Activated CD8-positive, alpha-beta T cell treated with anti-CD3 and anti-CD28 coated beads for 36 hours (primary cell): ENCODE measurements around the gene IP6K3. TPM values are rescaled to one million over a fixed set of nuclear protein-coding genes. Genes with fewer than 3 reads are reported as not detected.

Source experiments
- ATAC-seq: fragments of 200-7000 bp; cut with Tn5 transposase; one replicate; pipeline ENCODE4 v1.10.0; 2021; ENCODE audit warnings: mild to moderate bottlenecking, moderate library complexity
- CTCF ChIA-PET: fragments of 350-600 bp; sonication (Branson Sonifier 250); formaldehyde crosslinking; loops from one replicate; lab custom pipeline; 2021; ENCODE audit warnings: antibody characterized with exemption; lab: Charles Lee
- POLR2A ChIA-PET: fragments of 350-600 bp; sonication (Branson Sonifier 250); formaldehyde crosslinking; loops from one replicate; lab custom pipeline; 2021; ENCODE audit warnings: antibody characterized with exemption; lab: Charles Lee
- DNase-seq: peaks from one replicate; pipeline ENCODE4 v3.0.0-alpha.2; 2020
- H3K27ac Mint-ChIP-seq: one replicate; pipeline ENCODE4 v1.8.0; 2021; ENCODE audit warnings: mild to moderate bottlenecking, mixed read lengths
- H3K27me3 Mint-ChIP-seq: one replicate; pipeline ENCODE4 v1.8.0; 2021; ENCODE audit warnings: mixed read lengths
- H3K36me3 Mint-ChIP-seq: one replicate; pipeline ENCODE4 v1.8.0; 2021; ENCODE audit warnings: low read depth, mixed read lengths
- H3K4me1 Mint-ChIP-seq: one replicate; pipeline ENCODE4 v1.8.0; 2021; ENCODE audit warnings: low read depth, mixed read lengths
- H3K4me3 Mint-ChIP-seq: one replicate; pipeline ENCODE4 v1.8.0; 2021; ENCODE audit warnings: mild to moderate bottlenecking, moderate library complexity, mixed read lengths
- H3K9me3 Mint-ChIP-seq: one replicate; pipeline ENCODE4 v1.8.0; 2021; ENCODE audit warnings: mixed read lengths
- CTCF ChIP-seq: fragments of 200-600 bp; IDR thresholded peaks from one replicate; pipeline ENCODE4 v1.8.0; 2022; ENCODE audit warnings: antibody characterized with exemption, mild to moderate bottlenecking
- intact Hi-C: fragments of 100-400 bp; cut with micrococcal nuclease; formaldehyde crosslinking; loops from one replicate; pipeline ENCODE4 v1.10.0; 2022
- total RNA-seq, 2 experiments: library from RNA; stranded (reverse); gene quantifications; one replicate each; pipeline ENCODE4 v1.2.3, GENCODE V29; 2021

IP6K3 gene
- total RNA-seq, 2 experiments from 2014 or later, result not detected

GRCh38 chr6:33689879-33690278 lies 56.8 kb downstream of the IP6K3 start:
- H3K9me3 Mint-ChIP-seq, result no peaks in the 10 kb centered on the region
- peaks cover 38% of the 10 kb centered on the region for H3K4me1 Mint-ChIP-seq
- H3K36me3 Mint-ChIP-seq, result peaks cover 59% of the 10 kb centered on the region
- ATAC-seq, result no peak
- H3K27ac Mint-ChIP-seq, result no peak overlapping the region
- intact Hi-C loops, result no loop called here
- CTCF ChIA-PET, result no interaction called here
- DNase-seq, result no peak
- H3K4me3 Mint-ChIP-seq, result no peak overlapping the region
- H3K27me3 Mint-ChIP-seq, result no peaks in the 10 kb centered on the region
- POLR2A ChIA-PET, result interaction anchor here (0.6 kb wide), 1 partner anchor 94 kb away, joined by 4 read pairs; no protein-coding TSS in a partner anchor
- TF ChIP-seq CTCF, result no peak

- Mint-ChIP-seq H3K4me3 (no peak overlapping the region), H3K27ac (no peak overlapping the region)
Measured at GRCh38 chr6:33689148-33689494, 57.6 kb downstream of the IP6K3 start.

GRCh38 chr6:33688451-33689147 lies 58.1 kb downstream of the IP6K3 start:
- H3K4me3 Mint-ChIP-seq, result no peak overlapping the region
- CTCF ChIA-PET, result no interaction called here
- DNase-seq (no peak), ATAC-seq (no peak)
- no peaks in the 10 kb centered on the region for H3K27me3 Mint-ChIP-seq
- H3K4me1 Mint-ChIP-seq, result peaks cover 29% of the 10 kb centered on the region
- H3K9me3 Mint-ChIP-seq, result no peaks in the 10 kb centered on the region
- no peak for TF ChIP-seq CTCF
- intact Hi-C loops, result no loop called here
- no peak overlapping the region for H3K27ac Mint-ChIP-seq
- peaks cover 59% of the 10 kb centered on the region for H3K36me3 Mint-ChIP-seq
- POLR2A ChIA-PET, result no interaction called here

More at GRCh38 chr6:33689148-33689494, 57.6 kb downstream of the IP6K3 start:
- CTCF ChIA-PET, result no interaction called here
- H3K36me3 Mint-ChIP-seq, result peaks cover 57% of the 10 kb centered on the region
- no peak for ATAC-seq
- intact Hi-C loops, result no loop called here
- H3K9me3 Mint-ChIP-seq, result no peaks in the 10 kb centered on the region
- TF ChIP-seq CTCF, result no peak
- H3K27me3 Mint-ChIP-seq, result no peaks in the 10 kb centered on the region
- no peak for DNase-seq
- POLR2A ChIA-PET, result no interaction called here
- H3K4me1 Mint-ChIP-seq, result peaks cover 31% of the 10 kb centered on the region

- no peak overlapping the region for H3K27ac Mint-ChIP-seq
- intact Hi-C loops, result no loop called here
Measured at GRCh38 chr6:33688006-33688405, 58.7 kb downstream of the IP6K3 start.

More at GRCh38 chr6:33688006-33688405, 58.7 kb downstream of the IP6K3 start:
- no peak for TF ChIP-seq CTCF
- H3K4me3 Mint-ChIP-seq, result no peak overlapping the region
- peaks cover 60% of the 10 kb centered on the region for H3K36me3 Mint-ChIP-seq
- H3K27me3 Mint-ChIP-seq, result no peaks in the 10 kb centered on the region
- no peak for ATAC-seq
- POLR2A ChIA-PET, result no interaction called here
- CTCF ChIA-PET, result no interaction called here
- DNase-seq, result no peak
- no peaks in the 10 kb centered on the region for H3K9me3 Mint-ChIP-seq
- peaks cover 29% of the 10 kb centered on the region for H3K4me1 Mint-ChIP-seq
